Renal cortex interstitium (tissue), 11 donors: ENCODE results near the gene HSPA2. TPM values are rescaled to one million over a fixed set of nuclear protein-coding genes. Genes with fewer than 3 reads are reported as not detected.
"Not testable (repeated sequence)": the region's sequence is repeated elsewhere in the genome, so short reads cannot be mapped to it uniquely, and the experiment has no call there.

Experiments used
- DNase-seq, 11 donors: peaks; one replicate each; pipeline ENCODE4 v3.0.0-alpha.2; 2013; ENCODE audit warnings: low read depth in 9 of 11, low spot score in 4 of 11; ENCODE audit errors: extremely low read depth in 1 of 11
- polyA plus RNA-seq, 3 donors: library from polyadenylated mRNA; unstranded; fragments of 120-200 nt; gene quantifications; one replicate each; pipeline ENCODE4 v1.2.1, GENCODE V29; 2013; ENCODE audit not compliant: insufficient read length in 3 of 3

Gene HSPA2
- polyA plus RNA-seq, 3 donors, result 16.3 to 20.6 (median 17.6) TPM

DNA sequence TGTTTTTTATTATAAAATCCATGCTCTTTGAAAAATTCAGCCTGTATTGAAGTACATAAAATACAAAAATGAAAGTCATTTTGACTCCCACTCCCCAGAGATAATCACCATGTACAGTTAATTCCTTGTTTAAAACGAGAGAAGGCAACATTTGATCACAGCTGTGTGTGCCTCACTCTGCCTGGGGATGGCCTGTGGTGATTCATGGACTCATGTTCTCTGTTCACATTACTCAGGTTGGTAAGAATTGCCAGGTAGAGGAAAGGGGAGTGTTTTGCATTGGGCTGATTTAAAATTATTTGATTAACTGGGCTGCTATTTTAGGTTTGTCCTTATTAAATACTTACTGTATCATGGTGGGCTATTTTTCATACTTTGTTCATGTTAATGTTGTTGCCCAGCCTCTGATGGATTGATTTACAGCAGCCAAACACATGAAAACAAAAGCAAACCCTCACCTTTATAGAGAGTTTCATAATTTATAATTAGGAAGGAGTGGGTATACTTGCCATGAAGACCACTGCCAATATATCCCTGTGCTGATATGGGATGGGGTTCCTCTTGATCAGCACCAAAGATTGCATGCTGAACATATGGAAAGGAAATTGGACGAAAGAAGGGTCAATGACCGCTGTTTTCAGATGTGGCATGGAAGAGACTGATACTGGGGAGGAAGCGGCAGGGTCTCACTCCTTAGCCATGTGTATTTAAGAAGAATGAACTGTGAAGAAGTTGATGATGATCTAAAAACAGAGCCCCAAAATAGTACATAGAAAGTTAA lies 33.0 kb upstream of the HSPA2 start:
- DNase-seq, result no peak

DNA sequence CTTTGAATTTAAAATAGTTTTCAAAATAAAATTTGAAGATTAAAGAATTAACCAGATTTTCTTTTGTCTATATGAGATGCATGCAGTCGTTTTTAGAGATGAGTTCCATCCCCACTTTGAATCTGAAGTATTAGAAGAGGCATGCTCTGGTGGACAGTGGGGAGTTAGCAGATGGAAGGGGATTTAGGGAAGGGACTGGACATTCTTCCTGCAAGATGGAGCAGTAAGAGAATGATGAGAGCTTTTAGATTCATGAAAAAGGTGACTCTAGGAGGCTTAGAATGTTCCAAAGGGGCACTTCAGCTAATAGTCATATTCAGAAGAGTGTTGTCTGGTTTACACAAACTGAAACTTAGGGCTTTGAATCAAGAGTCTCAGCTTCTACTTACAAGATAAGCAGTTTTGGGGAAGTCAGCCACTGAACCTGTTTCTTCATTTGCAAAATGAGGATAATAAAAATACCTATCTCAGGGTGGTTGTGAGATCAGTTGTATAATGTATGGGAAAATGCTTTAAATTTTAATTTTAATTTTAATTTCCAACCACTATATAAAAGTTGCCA lies 32.2 kb upstream of the HSPA2 start:
- DNase-seq, result no peak

DNA sequence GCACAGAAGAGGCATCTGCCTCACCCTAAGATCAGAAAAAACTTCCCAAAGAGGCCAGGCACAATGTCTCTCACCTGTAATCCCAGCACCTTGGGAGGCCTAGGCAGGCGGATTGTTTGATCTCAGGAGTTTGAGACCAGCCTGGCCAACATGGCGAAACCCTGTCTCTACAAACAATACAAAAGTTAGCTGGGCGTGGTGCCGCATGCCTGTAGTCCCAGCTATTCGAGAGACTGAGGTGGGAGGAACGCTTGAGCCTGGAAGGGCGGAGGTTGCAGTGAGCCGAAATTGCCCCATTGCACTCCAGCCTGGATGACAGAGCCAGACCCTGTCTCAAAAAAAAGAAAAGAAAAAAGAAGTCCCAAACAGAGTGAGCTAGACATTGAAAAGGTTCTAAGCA lies 31.5 kb upstream of the HSPA2 start:
- no peak for DNase-seq

DNA sequence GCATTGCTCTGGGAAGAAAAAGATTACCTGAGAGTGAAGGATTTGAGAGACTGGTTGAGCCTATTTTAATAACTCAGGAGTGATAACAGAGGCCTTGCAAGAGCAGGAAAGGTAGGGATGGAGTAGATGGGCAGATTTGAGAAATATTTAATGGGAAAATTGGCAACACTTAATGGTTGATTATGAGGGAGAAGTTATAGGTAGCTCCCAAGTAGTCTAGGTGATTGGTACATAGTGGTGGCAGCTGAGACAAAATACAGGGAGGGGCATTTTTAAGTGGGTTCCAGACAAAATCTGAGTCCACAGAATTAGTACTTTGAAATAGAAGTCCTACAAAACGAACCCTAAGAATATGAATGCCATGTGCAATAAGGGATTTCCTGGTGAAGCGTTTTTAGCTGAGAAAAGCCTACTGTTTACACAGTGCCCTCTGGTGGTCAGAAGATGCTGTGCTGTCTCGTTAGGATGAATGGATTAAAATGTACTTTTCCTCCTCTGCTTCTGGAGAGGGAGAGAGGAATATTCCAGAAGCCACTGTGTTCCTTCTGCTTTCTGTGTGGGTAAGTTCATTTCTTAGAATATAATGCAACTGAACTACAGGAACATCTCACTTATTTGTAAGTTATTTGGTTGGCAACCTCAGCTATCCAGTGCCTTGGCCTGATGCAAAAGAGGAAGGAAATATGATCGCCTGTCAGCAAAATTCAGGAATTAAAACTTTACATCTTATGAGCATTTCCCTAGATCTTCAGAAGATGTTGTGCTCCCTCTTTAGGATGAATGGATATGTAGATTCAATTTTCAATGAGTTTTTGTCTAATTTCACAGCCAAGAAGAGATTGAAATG lies 29.5 kb upstream of the HSPA2 start:
- DNase-seq, result peak in 8 of 11 donors; percentile 34 to 82 (median 60)

- no peak for DNase-seq
Observed at GRCh38 chr14:64513271-64513670, 27.3 kb upstream of the HSPA2 start.

DNA sequence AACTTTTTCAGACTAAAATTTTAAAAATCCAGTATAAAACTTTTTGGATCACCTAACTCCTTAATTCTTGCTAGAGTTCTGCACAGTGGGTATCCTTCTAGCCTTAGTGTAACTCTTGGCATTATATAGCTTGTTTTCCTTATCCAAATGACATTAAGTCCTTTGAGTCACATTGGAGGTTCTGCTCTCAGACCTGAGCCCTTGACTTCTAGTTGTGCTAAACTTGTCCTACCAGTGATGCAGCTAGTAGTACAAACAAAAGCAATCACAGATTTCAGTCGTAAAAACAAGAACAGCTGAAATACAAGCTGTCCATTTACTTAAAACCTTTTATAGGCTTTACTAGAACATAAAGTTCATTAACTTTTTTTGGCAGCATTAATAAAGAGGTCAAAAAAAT lies 25.5 kb upstream of the HSPA2 start:
- DNase-seq, result no peak

DNA sequence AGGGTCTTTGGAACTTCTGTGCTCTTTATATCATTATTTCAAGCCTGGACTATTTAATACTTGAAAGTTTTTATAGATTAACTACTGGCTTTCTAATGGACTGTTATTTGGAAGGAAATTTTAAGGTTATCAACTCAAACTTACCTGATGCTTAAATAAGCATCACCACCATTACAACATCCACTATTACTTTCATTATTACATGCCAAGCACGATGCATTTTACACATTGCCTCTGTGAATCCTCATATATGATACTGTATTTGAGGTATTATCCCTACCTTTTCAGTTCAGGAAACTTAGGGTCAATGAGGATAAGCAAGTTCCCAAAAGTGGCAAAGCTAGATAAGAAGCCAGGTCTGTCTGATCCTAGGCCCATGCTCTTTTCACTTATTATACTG lies 23.6 kb upstream of the HSPA2 start:
- DNase-seq, result no peak

- not testable (repeated sequence) for DNase-seq
Observed at GRCh38 chr14:64517667-64518066, 22.9 kb upstream of the HSPA2 start.

DNA sequence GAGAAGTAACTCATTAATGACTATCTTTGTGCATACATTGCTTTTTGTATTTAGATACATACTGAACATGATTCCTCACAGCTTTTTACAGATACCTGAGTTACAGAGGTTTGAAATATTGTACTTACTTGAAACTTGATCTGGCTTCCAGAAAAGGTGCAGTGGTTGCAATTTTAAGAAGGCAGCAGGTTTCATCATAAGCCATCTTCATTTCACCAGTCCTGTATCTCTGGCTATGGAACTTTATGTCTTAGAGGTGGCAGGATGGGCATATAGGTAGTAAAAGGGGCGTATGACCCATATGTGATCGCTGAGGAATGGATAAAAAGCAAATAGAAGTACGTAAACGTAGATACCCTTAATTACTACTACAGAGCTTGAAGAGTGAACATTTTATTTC lies 22.3 kb upstream of the HSPA2 start:
- DNase-seq, result no peak

- no peak for DNase-seq
Observed at GRCh38 chr14:64520699-64521098, 19.8 kb upstream of the HSPA2 start.

DNA sequence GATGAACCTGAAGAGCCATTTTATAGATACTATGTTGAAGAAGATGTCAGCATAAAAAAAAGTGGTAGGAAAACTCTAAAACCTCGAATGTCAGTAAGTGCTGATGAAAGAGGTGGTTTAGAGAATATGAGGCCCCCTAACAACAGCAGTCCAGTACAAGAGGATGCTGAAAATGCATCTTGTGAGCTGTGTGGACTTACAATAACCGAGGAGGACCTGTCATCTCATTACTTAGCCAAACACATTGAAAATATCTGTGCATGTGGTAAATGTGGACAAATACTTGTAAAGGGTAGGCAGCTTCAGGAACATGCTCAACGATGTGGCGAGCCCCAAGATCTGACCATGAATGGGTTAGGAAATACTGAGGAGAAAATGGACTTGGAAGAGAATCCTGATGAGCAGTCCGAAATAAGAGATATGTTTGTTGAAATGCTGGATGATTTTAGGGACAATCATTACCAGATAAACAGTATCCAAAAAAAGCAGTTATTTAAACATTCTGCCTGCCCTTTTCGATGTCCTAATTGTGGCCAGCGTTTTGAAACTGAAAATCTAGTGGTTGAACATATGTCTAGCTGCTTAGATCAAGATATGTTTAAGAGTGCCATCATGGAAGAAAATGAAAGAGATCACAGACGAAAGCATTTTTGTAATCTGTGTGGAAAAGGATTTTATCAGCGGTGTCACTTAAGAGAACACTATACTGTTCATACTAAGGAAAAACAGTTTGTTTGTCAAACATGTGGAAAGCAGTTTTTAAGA lies 17.8 kb upstream of the HSPA2 start:
- DNase-seq, result no peak

- no peak for DNase-seq
Observed at GRCh38 chr14:64525354-64525753, 15.2 kb upstream of the HSPA2 start.

GRCh38 chr14:64531567-64531966 lies 9.0 kb upstream of the HSPA2 start:
- no peak for DNase-seq

DNA sequence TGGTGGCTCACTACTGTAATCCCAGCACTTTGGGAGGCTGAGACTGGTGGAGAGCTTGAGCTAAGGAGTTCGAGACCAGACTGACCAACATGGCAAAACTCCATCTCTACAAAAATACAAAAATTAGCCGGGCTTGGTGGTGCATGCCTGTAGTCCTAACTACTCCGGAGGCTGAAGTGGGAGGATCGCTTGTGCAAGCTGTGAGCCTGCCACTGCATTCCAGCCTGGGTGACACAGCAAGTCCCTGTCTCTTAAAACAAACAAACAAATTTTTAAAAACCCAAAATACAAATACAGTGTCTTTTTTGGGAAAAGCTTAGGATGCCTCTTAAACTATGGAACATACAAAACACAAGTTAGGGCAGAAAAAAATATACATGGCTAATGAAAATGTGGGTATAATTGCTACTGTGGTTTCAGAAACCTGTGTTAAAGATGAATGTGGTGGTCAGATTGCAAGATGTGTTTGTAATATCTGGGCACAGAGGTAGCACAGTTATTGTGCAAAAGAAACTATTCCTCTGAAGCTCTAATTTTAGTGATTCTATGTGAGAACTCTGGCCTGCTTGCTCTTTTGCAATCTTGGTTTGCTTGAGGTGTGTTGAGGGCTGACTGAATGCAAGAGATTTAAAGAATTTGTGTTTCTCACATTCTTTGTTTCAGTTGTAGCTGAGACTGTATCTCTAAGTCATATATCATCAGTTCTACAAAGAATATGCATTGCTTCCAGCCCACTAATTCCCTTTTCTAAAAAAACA lies 3.9 kb upstream of the HSPA2 start:
- no peak for DNase-seq

DNA sequence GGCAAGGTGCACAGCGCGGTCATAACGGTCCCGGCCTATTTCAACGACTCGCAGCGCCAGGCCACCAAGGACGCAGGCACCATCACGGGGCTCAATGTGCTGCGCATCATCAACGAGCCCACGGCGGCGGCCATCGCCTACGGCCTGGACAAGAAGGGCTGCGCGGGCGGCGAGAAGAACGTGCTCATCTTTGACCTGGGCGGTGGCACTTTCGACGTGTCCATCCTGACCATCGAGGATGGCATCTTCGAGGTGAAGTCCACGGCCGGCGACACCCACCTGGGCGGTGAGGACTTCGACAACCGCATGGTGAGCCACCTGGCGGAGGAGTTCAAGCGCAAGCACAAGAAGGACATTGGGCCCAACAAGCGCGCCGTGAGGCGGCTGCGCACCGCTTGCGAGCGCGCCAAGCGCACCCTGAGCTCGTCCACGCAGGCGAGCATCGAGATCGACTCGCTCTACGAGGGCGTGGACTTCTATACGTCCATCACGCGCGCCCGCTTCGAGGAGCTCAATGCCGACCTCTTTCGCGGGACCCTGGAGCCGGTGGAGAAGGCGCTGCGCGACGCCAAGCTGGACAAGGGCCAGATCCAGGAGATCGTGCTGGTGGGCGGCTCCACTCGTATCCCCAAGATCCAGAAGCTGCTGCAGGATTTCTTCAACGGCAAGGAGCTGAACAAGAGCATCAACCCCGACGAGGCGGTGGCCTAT lies 875 bp downstream of the HSPA2 start:
- no peak for DNase-seq

DNA sequence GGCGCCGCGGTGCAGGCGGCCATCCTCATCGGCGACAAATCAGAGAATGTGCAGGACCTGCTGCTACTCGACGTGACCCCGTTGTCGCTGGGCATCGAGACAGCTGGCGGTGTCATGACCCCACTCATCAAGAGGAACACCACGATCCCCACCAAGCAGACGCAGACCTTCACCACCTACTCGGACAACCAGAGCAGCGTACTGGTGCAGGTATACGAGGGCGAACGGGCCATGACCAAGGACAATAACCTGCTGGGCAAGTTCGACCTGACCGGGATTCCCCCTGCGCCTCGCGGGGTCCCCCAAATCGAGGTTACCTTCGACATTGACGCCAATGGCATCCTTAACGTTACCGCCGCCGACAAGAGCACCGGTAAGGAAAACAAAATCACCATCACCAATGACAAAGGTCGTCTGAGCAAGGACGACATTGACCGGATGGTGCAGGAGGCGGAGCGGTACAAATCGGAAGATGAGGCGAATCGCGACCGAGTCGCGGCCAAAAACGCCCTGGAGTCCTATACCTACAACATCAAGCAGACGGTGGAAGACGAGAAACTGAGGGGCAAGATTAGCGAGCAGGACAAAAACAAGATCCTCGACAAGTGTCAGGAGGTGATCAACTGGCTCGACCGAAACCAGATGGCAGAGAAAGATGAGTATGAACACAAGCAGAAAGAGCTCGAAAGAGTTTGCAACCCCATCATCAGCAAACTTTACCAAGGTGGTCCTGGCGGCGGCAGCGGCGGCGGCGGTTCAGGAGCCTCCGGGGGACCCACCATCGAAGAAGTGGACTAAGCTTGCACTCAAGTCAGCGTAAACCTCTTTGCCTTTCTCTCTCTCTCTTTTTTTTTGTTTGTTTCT lies 1.7 kb downstream of the HSPA2 start:
- no peak for DNase-seq

DNA sequence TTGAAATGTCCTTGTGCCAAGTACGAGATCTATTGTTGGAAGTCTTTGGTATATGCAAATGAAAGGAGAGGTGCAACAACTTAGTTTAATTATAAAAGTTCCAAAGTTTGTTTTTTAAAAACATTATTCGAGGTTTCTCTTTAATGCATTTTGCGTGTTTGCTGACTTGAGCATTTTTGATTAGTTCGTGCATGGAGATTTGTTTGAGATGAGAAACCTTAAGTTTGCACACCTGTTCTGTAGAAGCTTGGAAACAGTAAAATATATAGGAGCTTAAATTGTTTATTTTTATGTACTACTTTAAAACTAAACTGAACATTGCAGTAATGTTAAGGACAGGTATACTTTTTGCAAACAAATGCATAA lies 2.3 kb downstream of the HSPA2 start:
- no peak for DNase-seq
